Measurements from ENCODE around the gene MCRIP1. TPM values are rescaled to one million over a fixed set of nuclear protein-coding genes. Genes with fewer than 3 reads are reported as not detected.

The MCRIP1 gene
- total and polyA plus RNA-seq, 9 of the 15 experiments (the other 6 are each of a cell fraction or from before 2014, with no cell fraction given), result 0.39 to 35.8 (median 9.7) TPM

DNA sequence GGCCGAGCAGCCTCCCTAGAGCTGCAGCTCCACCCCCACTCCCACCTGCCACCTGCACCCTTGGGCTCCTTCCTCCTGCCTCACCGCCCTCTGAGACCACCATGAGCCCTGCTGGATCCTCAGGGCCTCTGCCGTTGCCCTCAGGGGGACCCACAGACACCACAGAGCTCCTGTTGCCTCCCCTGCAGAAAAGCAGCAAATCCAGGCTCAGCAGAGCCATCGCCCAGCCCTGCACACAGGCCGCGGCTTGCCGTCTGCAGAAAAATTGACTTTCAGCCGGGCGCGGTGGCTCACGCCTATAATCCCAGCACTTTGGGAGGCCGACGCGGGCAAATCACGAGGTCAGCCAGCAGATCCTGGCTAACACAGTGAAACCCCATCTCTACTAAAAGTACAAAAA lies 8.8 kb upstream of the MCRIP1 start:
- BruUV-seq (replicated peaks), result no TSS peak
- H3K4me1 ChIP-seq (replicated peaks in 1 of 2; ENCODE audit: control insufficient read depth in 2 of 2, insufficient read depth in 2 of 2, low read length in 2 of 2), result peaks cover 4 to 50% of the 10 kb centered on the region in 2 experiments; a peak in 4 of 5 replicates
- peak overlapping the region in 1 of 2 experiments; percentile 65; a peak in 1 of 4 replicates for H3K9ac ChIP-seq (ENCODE audit: insufficient read depth in 1 of 2, low read depth in 2 of 2, low read length in 2 of 2)
- no peak for ATAC-seq
- intact Hi-C loops (cut with micrococcal nuclease), result no loop called here
- H3K27ac ChIP-seq (ENCODE audit: extremely low read depth, low read depth, low read length), result no peak overlapping the region
- in situ Hi-C loops (cut with MboI), result no loop called here
- no peaks in the 10 kb centered on the region for H3K79me2 ChIP-seq (ENCODE audit: control insufficient read depth, insufficient read depth, low read length)
- no peak for FAIRE-seq
- H4K20me1 ChIP-seq (replicated peaks; ENCODE audit: control insufficient read depth, insufficient read depth, low read length), result peaks cover 13% of the 10 kb centered on the region
- no peaks in the 10 kb centered on the region for H3K9me3 ChIP-seq (replicated peaks; ENCODE audit: control insufficient read depth, insufficient read depth, low read depth, low read length)
- no peak overlapping the region for H3K4me3 ChIP-seq
- H3K9me1 ChIP-seq (ENCODE audit: control insufficient read depth, insufficient read depth, low read length), result no peaks in the 10 kb centered on the region
- CTCF ChIA-PET (ENCODE audit: low intra/inter-chr PET ratio), result no interaction called here
- H2AFZ ChIP-seq (ENCODE audit: low read depth, low read length), result no peak overlapping the region
- H3K36me3 ChIP-seq (ENCODE audit: control insufficient read depth, insufficient read depth, low read length), result peaks cover 43% of the 10 kb centered on the region; the same call in 2 of the 3 replicates
- H3K27me3 ChIP-seq (ENCODE audit: control insufficient read depth in 2 of 2, insufficient read depth in 2 of 2, low read length in 2 of 2), result no peaks in the 10 kb centered on the region
- no peak overlapping the region for H3K4me2 ChIP-seq (ENCODE audit: insufficient read depth, low read length)
- DNase-seq (ENCODE audit: extremely low read depth in 1 of 4, low spot score in 3 of 4), result no peak
- WGBS (ENCODE audit: insufficient coverage, low coverage, missing lambda C conversion rate), result 70% methylated on average over 8 of the region's 15 CpGs
- POLR2A ChIA-PET, result interaction anchor here (0.8 to 8.0 kb wide), 7 partner anchors 9 to 188 kb away, joined by 3 to 85 read pairs (median 21); partner anchors contain the start of genes MCRIP1 and P4HB
- TF ChIP-seq CC2D1A (IDR thresholded peaks at IDR 0.05), result no peak
- no peak for TF ChIP-seq ZC3H11A (IDR thresholded peaks at IDR 0.05; ENCODE audit: low read depth, low read length)
- TF ChIP-seq BHLHE40 (IDR thresholded peaks at IDR 0.05; ENCODE audit: low read length), result no peak
- TF ChIP-seq ZNF24 (IDR thresholded peaks at IDR 0.05), result no peak
- no peak for TF ChIP-seq MYBL2 (IDR thresholded peaks at IDR 0.05; ENCODE audit: low read depth)
- TF ChIP-seq MYBL2 (CRISPR knock-in tag; IDR thresholded peaks at IDR 0.05; ENCODE audit: borderline replicate concordance), result no peak
- TF ChIP-seq ETV6 (IDR thresholded peaks at IDR 0.05; ENCODE audit: borderline replicate concordance in 1 of 2, low read depth in 2 of 2, low read length in 1 of 2), result no peak
- TF ChIP-seq ETV6 (CRISPR knock-in tag; IDR thresholded peaks at IDR 0.05; ENCODE audit: borderline replicate concordance), result no peak
- no peak for TF ChIP-seq SMAD4 (CRISPR knock-in tag; conservative IDR thresholded peaks at IDR 0.05)
- TF ChIP-seq, protein P1, sequence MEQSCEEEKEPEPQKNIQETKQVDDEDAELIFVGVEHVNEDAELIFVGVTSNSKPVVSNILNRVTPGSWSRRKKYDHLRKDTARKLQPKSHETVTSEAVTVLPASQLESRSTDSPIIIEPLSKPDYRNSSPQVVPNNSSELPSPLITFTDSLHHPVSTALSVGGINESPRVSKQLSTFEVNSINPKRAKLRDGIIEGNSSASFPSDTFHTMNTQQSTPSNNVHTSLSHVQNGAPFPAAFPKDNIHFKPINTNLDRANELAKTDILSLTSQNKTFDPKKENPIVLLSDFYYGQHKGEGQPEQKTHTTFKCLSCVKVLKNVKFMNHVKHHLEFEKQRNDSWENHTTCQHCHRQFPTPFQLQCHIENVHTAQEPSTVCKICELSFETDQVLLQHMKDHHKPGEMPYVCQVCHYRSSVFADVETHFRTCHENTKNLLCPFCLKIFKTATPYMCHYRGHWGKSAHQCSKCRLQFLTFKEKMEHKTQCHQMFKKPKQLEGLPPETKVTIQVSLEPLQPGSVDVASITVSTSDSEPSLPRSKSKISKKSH (CRISPR knock-in tag; IDR thresholded peaks at IDR 0.05), result no peak
- TF ChIP-seq MCM5 (IDR thresholded peaks at IDR 0.05; ENCODE audit: low read depth), result no peak
- TF ChIP-seq FOXA3 (CRISPR knock-in tag; conservative IDR thresholded peaks at IDR 0.05 in 1 of 2, IDR thresholded peaks at IDR 0.05 in 1 of 2), result no peak
- TF ChIP-seq, protein P2, sequence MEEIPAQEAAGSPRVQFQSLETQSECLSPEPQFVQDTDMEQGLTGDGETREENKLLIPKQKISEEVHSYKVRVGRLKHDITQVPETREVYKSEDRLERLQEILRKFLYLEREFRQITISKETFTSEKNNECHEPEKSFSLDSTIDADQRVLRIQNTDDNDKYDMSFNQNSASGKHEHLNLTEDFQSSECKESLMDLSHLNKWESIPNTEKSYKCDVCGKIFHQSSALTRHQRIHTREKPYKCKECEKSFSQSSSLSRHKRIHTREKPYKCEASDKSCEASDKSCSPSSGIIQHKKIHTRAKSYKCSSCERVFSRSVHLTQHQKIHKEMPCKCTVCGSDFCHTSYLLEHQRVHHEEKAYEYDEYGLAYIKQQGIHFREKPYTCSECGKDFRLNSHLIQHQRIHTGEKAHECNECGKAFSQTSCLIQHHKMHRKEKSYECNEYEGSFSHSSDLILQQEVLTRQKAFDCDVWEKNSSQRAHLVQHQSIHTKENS (CRISPR knock-in tag; IDR thresholded peaks at IDR 0.05), result no peak
- no peak for TF ChIP-seq HOMEZ (CRISPR knock-in tag; IDR thresholded peaks at IDR 0.05)
- TF ChIP-seq SMAD1 (IDR thresholded peaks at IDR 0.05; ENCODE audit: low read depth, low read length, partially characterized antibody), result no peak
- TF ChIP-seq NFE2 (IDR thresholded peaks at IDR 0.05; ENCODE audit: low read depth), result no peak
- no peak for TF ChIP-seq BMI1 (IDR thresholded peaks at IDR 0.05; ENCODE audit: low read length)
- peak; percentile 53; the same call in 1 of the 2 replicates for TF ChIP-seq RBFOX2 (IDR thresholded peaks at IDR 0.05; ENCODE audit: low read depth, low read length)
- no peak for TF ChIP-seq STAT5A (IDR thresholded peaks at IDR 0.05; ENCODE audit: borderline replicate concordance, low read length)
- TF ChIP-seq EWSR1 (IDR thresholded peaks at IDR 0.05; ENCODE audit: borderline replicate concordance, low read depth, partially characterized antibody), result no peak
- TF ChIP-seq HLTF (IDR thresholded peaks at IDR 0.05), result no peak
- TF ChIP-seq ELF4 (CRISPR knock-in tag; IDR thresholded peaks at IDR 0.05), result no peak

Data from K562 (cell line).